Epithelial cell of alveolus of lung (primary cell): ENCODE results near the gene TLR9. TPM values are rescaled to one million over a fixed set of nuclear protein-coding genes. Genes with fewer than 3 reads are reported as not detected.

Experiments
- total RNA-seq: library from RNA; depleted of rRNA; stranded (reverse); fragments of >200 nt; gene quantifications from 2 replicates; pipeline ENCODE4 v1.2.1, GENCODE V29; 2015

The TLR9 gene, protein sequence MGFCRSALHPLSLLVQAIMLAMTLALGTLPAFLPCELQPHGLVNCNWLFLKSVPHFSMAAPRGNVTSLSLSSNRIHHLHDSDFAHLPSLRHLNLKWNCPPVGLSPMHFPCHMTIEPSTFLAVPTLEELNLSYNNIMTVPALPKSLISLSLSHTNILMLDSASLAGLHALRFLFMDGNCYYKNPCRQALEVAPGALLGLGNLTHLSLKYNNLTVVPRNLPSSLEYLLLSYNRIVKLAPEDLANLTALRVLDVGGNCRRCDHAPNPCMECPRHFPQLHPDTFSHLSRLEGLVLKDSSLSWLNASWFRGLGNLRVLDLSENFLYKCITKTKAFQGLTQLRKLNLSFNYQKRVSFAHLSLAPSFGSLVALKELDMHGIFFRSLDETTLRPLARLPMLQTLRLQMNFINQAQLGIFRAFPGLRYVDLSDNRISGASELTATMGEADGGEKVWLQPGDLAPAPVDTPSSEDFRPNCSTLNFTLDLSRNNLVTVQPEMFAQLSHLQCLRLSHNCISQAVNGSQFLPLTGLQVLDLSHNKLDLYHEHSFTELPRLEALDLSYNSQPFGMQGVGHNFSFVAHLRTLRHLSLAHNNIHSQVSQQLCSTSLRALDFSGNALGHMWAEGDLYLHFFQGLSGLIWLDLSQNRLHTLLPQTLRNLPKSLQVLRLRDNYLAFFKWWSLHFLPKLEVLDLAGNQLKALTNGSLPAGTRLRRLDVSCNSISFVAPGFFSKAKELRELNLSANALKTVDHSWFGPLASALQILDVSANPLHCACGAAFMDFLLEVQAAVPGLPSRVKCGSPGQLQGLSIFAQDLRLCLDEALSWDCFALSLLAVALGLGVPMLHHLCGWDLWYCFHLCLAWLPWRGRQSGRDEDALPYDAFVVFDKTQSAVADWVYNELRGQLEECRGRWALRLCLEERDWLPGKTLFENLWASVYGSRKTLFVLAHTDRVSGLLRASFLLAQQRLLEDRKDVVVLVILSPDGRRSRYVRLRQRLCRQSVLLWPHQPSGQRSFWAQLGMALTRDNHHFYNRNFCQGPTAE
- total RNA-seq, result not detected in 2 replicates

DNA sequence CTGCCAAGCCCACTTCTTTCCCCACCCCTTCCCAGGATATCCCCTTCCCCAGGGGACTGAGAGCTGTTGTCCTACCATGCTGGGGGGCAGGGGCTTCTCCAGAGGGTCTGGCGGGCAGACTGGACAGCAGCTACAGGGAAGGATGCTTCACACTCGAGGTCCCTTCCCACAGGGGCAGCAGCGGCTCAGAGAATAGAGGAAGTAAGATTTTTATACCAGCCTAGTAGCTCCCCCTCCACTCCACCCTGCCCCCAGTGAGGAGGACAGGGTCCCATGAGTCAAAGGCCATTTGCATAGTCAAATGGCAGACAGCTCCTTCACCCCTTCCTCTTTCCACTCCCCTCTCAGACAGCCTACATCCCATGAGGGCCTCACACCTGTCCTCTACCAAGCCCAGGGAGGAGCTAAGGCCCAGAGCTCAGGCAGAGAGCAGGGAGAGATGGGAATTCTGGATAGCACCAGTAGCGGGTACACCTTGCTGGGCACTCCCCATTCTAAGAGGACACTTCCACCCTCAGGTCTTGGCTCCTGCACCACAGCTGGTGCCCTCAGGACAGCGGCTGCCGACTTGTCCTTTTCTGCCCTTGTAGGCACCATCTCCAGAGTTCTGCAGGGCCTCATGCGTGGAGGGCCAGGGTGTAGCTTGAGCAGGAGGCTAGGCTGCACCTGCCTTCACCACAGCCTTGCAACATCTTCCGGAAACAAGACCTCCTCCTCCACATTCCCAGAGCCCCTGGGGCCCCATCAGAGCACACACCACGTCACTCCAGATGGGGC lies at the start of gene TLR9:
Gene TLR9, minus strand, starts transcription at position 194 of the 777 bp plus-strand sequence. Its CDS starts 116 bp downstream, at position 78.

DNA sequence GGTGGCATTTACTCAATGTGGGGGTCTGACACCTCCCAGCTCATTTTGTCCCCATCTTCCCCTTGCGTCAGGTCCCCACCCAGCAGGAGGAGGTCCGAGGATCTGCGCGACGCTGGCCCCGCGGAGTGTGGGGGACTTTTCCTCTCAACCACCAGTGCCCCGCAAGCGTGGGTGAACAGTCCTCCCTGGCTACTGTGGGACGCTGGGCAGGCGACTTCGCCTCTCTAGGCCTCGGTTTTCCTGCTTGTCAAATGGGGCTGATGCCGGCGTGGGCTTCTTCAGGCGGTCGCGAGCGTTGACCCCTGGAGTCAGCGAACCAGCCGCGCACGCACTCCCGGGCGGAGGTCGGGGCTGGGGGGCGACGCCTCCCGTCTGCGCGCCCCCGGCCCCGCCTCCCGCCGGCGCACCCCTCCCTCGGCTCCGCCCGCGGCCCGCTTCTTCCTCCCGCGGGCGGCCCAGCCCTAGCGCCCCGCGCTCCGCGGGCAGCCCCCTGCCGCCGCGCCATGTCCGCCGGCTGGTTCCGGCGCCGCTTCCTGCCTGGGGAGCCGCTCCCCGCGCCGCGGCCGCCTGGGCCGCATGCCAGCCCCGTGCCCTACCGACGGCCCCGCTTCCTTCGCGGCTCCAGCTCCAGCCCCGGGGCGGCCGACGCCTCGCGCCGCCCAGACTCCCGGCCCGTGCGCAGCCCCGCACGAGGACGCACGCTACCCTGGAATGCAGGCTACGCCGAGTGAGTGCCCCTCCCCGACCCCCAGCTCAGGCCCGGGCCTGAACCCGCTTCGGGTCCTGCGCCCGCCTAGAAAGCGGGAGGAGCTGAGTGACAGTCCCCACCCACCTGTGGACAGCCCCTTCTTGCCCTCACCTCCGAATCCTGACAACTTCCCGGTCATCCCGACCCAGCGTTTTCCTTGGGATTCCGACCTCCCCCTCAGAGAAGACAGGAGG lies 20.1 kb upstream of the TLR9 start, which contains the start of gene PPM1M:
Gene PPM1M, plus strand, starts transcription at position 438 of the 942 bp plus-strand sequence. Its CDS starts 66 bp downstream, at position 504.

DNA sequence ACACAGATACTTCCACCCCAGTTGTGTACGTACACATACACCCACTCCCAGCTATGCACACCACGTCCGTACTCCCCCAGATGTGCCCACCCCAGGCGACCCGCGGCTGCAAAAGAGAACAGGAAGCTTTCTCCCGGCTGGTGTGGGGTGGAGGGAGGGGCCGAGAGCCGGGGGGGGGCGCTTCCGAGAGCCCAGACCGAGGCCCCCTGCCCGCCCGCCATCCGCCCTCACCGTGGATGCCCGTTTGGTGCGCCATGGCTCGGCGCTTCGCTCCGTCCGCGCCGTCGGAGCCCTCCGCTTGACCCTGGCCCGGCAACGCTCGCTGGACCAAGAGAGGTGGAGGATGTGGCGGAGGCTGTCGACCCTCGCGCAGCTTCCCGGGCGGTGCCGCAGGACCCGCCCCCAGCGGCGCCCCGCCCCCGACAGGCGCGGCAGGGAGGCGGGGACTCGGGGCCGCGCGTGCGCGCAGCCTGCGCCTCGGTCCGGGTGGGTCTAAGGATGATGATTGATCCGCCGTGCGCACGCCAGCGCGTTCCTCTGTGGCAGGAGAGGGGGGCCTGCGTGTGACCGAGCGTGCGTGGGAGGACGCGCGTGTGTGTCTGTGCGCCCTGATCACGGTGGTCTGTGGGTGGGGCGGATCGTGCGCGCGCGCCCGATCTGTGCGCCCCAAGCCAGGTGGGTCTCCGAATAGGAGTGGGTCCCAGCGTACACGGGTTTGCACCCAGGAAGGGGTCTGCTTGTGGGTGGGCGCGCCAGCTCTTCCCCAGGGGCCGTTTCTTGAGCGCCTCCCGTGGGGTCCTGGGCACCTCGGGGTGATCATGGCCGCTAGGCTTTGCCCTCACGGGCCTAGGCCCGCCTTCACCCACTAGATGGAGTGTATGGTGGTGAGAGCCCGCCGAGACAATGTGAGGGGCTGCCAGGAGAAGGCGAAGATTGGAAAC lies 13.6 kb upstream of the TLR9 start, which contains the start of gene TWF2:
Gene TWF2, minus strand, starts transcription at position 398 of the 941 bp plus-strand sequence. Its CDS starts 142 bp downstream, at position 256.

DNA sequence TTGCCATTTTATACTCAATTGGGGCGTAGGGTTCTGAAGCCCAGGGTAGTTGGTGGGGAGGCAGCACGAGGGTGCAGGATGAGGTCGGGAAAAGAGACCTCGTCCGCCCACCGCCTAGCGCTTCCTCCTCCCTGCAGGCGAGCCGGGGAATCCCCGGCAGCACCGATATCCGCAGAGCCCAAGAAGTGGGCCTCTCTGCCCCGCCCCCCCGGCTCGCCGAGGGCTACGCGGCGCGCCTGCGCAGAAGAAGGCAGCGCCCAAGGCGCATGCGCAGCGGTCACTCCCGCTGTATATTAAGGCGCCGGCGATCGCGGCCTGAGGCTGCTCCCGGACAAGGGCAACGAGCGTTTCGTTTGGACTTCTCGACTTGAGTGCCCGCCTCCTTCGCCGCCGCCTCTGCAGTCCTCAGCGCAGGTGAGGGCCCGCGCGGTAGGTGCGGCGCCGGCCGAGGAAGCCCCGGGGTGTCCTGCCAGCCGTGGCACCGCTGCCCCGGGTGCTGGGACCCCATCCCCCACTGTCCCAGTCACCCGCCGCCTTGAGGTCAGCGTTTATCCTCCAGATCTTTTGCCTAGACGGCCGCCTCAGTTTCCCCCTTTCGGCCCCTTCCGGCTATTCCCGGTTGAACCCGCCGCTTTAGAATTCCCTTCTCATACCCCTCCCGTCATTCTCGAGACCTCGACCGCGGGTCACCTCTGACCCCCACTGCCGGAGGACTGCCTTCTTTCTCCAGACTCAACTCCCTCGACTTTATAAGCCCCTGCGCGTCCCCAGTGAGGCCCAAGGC lies 27.4 kb downstream of the TLR9 start, which contains the start of gene ALAS1:
Gene ALAS1, plus strand, starts transcription at position 319 of the 784 bp plus-strand sequence. CDS start 1,082 bp downstream, outside the sequence.

Other genes with a start within 250 kb of the TLR9 start
- 26.8 and 74.0 TPM in 2 replicates for gene ACY1, start 242.1 kb downstream of the TLR9 start, total RNA-seq
- gene RPL29, start 229.8 kb downstream of the TLR9 start, total RNA-seq, result 2,354 and 3,771 TPM in 2 replicates
- 9.6 and 14.2 TPM in 2 replicates for gene DUSP7, start 169.1 kb downstream of the TLR9 start, total RNA-seq
- 4.1 and 8.7 TPM in 2 replicates for gene POC1A, start 71.2 kb downstream of the TLR9 start, total RNA-seq
- 45.6 and 45.7 TPM in 2 replicates for gene ALAS1, start 27.5 kb downstream of the TLR9 start, total RNA-seq
- 107 and 182 TPM in 2 replicates for gene TWF2, start 13.5 kb upstream of the TLR9 start, total RNA-seq
- 20.0 and 22.4 TPM in 2 replicates for gene PPM1M, start 20.1 kb upstream of the TLR9 start, total RNA-seq
- 55.1 and 73.8 TPM in 2 replicates for gene WDR82, start 53.0 kb upstream of the TLR9 start, total RNA-seq
- gene GLYCTK, start 62.2 kb upstream of the TLR9 start, total RNA-seq, result 8.4 and 10.2 TPM in 2 replicates
- 0.39 and 0.96 TPM in 2 replicates for gene DNAH1, start 90.7 kb upstream of the TLR9 start, total RNA-seq
- 55.2 and 63.6 TPM in 2 replicates for gene BAP1, start 184.4 kb upstream of the TLR9 start, total RNA-seq
- 3.1 and 5.2 TPM in 2 replicates for gene PHF7, start 185.0 kb upstream of the TLR9 start, total RNA-seq
- 0.13 and 0.40 TPM in 2 replicates for gene SEMA3G, start 219.5 kb upstream of the TLR9 start, total RNA-seq
- gene TNNC1, start 228.4 kb upstream of the TLR9 start, total RNA-seq, result 0.26 and 4.8 TPM in 2 replicates
- gene NISCH, start 230.0 kb upstream of the TLR9 start, total RNA-seq, result 24.0 and 65.3 TPM in 2 replicates